Lung (tissue), 12 donors: ENCODE data around the gene GLUD1. TPM values are rescaled to one million over a fixed set of nuclear protein-coding genes. Genes with fewer than 3 reads are reported as not detected.
"Not testable (repeated sequence)": the region's sequence is repeated elsewhere in the genome, so short reads cannot be mapped to it uniquely, and the experiment has no call there.

ENCODE experiments used
- ATAC-seq: fragments of 200-7000 bp; cut with Tn5 transposase; one replicate; pipeline ENCODE4 v1.9.1; 2020; ENCODE audit warnings: moderate number of reproducible peaks; ENCODE audit not compliant: insufficient read depth, low FRiP score
- DNase-seq, 3 donors: peaks; one replicate each; pipeline ENCODE4 v3.0.0-alpha.2; 2013 to 2017
- H3K27ac ChIP-seq, 2 donors: one replicate each; pipeline ENCODE4 v1.5.1; 2013; ENCODE audit warnings: mild to moderate bottlenecking in 2 of 2, moderate library complexity in 2 of 2, control low read depth in 1 of 2, inconsistent platforms in 1 of 2, low read depth in 1 of 2, low read length in 1 of 2
- H3K27me3 ChIP-seq, 3 donors: one replicate each; pipeline ENCODE4 v1.5.1; 2013; ENCODE audit warnings: low read length in 2 of 3; ENCODE audit not compliant: control insufficient read depth in 3 of 3, insufficient read depth in 3 of 3
- H3K36me3 ChIP-seq, 4 donors: one replicate each; pipeline ENCODE4 v1.5.1; 2013; ENCODE audit warnings: low read length in 4 of 4, mild to moderate bottlenecking in 1 of 4, moderate library complexity in 1 of 4; ENCODE audit not compliant: control insufficient read depth in 4 of 4, insufficient read depth in 4 of 4
- H3K4me1 ChIP-seq, 5 donors: one replicate each; pipeline ENCODE4 v1.5.1; 2013; ENCODE audit warnings: low read length in 5 of 5, mild to moderate bottlenecking in 2 of 5, moderate library complexity in 1 of 5; ENCODE audit not compliant: control insufficient read depth in 5 of 5, insufficient read depth in 5 of 5
- H3K4me3 ChIP-seq: one replicate; pipeline ENCODE4 v1.5.1; 2013; ENCODE audit warnings: mild to moderate bottlenecking, control low read depth, moderate library complexity
- H3K9ac ChIP-seq, 2 donors: one replicate each; pipeline ENCODE4 v1.5.1; 2013; ENCODE audit warnings: low read length in 2 of 2, control low read depth in 1 of 2; ENCODE audit not compliant: insufficient read depth in 1 of 2
- H3K9me3 ChIP-seq, 4 donors: one replicate each; pipeline ENCODE4 v1.5.1; 2013; ENCODE audit warnings: low read length in 3 of 4, mild to moderate bottlenecking in 1 of 4, moderate library complexity in 1 of 4; ENCODE audit not compliant: control insufficient read depth in 4 of 4, insufficient read depth in 3 of 4
- CTCF ChIP-seq: IDR thresholded peaks from 2 replicates; pipeline ENCODE4 v1.5.1; 2012; ENCODE audit warnings: mild to moderate bottlenecking; ENCODE audit errors: control extremely low read depth, extremely low read depth
- WGBS, 2 donors: extraction: QIAGEN DNeasy Blood & Tissue Kit; methylation state at CpG; one replicate each; pipeline ENCODE4 v1.1.7; 2013; 5-methylcytosine and 5-hydroxymethylcytosine counted together
- polyA plus RNA-seq, 2 donors: library from polyadenylated mRNA; stranded (reverse); fragments of 200-250 nt; gene quantifications; one replicate each; pipeline ENCODE4 v1.2.1, GENCODE V29; 2013
- total RNA-seq, 2 donors: library from RNA; depleted of rRNA in 1 of 2; stranded (reverse); fragments of >200 nt in 1 of 2; gene quantifications; one replicate each; pipeline ENCODE4 v1.2.1, GENCODE V29; 2014 to 2021
- donor health status: control.
- donor health status: control.
- donor health status: Bipolar disorder and iron deficiency.
- donor health status: healthy.
- donor health status: DM: yes; HTN: yes; CAD: no.

The GLUD1 gene
- total and polyA plus RNA-seq, 4 donors, result 52.7 to 133 (median 96.7) TPM

GRCh38 chr10:87105446-87106124 lies 10.9 kb upstream of the GLUD1 start:
- no peak overlapping the region for H3K9ac ChIP-seq
- H3K27me3 ChIP-seq, result no peaks in the 10 kb centered on the region
- no peak overlapping the region for H3K4me3 ChIP-seq
- no peak for TF ChIP-seq CTCF
- DNase-seq, result no peak
- H3K9me3 ChIP-seq, result no peaks in the 10 kb centered on the region
- H3K27ac ChIP-seq, result no peak overlapping the region
- ATAC-seq, result no peak
- peaks cover 5 to 18% (median 8%) of the 10 kb centered on the region in 4 donors for H3K36me3 ChIP-seq
- 93 to 94% methylated on average over 7 of the region's 7 CpGs for WGBS, 2 donors
- H3K4me1 ChIP-seq, result no peaks in the 10 kb centered on the region

GRCh38 chr10:87104727-87105126 lies 10.1 kb upstream of the GLUD1 start:
- not testable (repeated sequence) for ATAC-seq, H3K4me3 ChIP-seq, H3K4me1 ChIP-seq, H3K9me3 ChIP-seq, DNase-seq, H3K27me3 ChIP-seq, H3K9ac ChIP-seq, H3K27ac ChIP-seq
- 93 to 94% methylated on average over 8 of the region's 8 CpGs for WGBS, 2 donors
- H3K36me3 ChIP-seq, result peaks cover 5 to 21% (median 8%) of the 10 kb centered on the region in 4 donors

- peaks cover 0 to 16% (median 9%) of the 10 kb centered on the region in 4 donors for H3K36me3 ChIP-seq
- no peak overlapping the region for H3K27ac ChIP-seq
- H3K4me1 ChIP-seq, result peaks cover 0 to 2% (median 0%) of the 10 kb centered on the region in 5 donors
- DNase-seq, result no peak
- TF ChIP-seq CTCF, result no peak
- no peak overlapping the region for H3K9ac ChIP-seq
- H3K4me3 ChIP-seq, result no peak overlapping the region
- no peaks in the 10 kb centered on the region for H3K9me3 ChIP-seq
- no peak for ATAC-seq
- 97 to 99% methylated on average over 2 of the region's 2 CpGs for WGBS, 2 donors
- H3K27me3 ChIP-seq, result no peaks in the 10 kb centered on the region
Observed at GRCh38 chr10:87101996-87102395, 7.4 kb upstream of the GLUD1 start.

- H3K9me3 ChIP-seq, result no peaks in the 10 kb centered on the region
- ATAC-seq (peak; percentile 84), DNase-seq (peak; percentile 80 to 82 (median 82))
- peaks cover 0 to 10% (median under 1%) of the 10 kb centered on the region in 4 donors for H3K36me3 ChIP-seq
- peak overlapping the region; percentile 92 to 95 for H3K27ac ChIP-seq
- H3K27me3 ChIP-seq, result no peaks in the 10 kb centered on the region
- peaks cover 4 to 33% (median 15%) of the 10 kb centered on the region in 5 donors for H3K4me1 ChIP-seq
- 1% methylated on average over 41 to 60 of the region's 60 CpGs for WGBS, 2 donors
- H3K9ac ChIP-seq, result peak overlapping the region; percentile 14 to 93
- no peak for TF ChIP-seq CTCF
- peak overlapping the region; percentile 41 for H3K4me3 ChIP-seq
Observed at GRCh38 chr10:87095236-87095945, 748 bp upstream of the GLUD1 start.
